HUES64 (cell line): ENCODE data around the gene ITIH5.

Experiments used
- H3K27ac ChIP-seq: 2 replicates; pipeline ENCODE4 v1.7.0; 2013; ENCODE audit warnings: low read depth, low read length, inconsistent platforms
- H3K27me3 ChIP-seq: 2 replicates; pipeline ENCODE4 v1.6.1; 2013; ENCODE audit warnings: mild to moderate bottlenecking, low read length; ENCODE audit not compliant: insufficient read depth
- H3K36me3 ChIP-seq: 2 replicates; pipeline ENCODE4 v1.6.1; 2013; ENCODE audit warnings: mild to moderate bottlenecking, low read length; ENCODE audit not compliant: insufficient read depth
- H3K4me1 ChIP-seq: 2 replicates; pipeline ENCODE4 v1.6.1; 2013; ENCODE audit warnings: mild to moderate bottlenecking, low read length, moderate library complexity; ENCODE audit not compliant: insufficient read depth
- H3K4me3 ChIP-seq: 2 replicates; pipeline ENCODE4 v1.5.1; 2013; ENCODE audit warnings: mild to moderate bottlenecking, low read length, moderate library complexity
- H3K9ac ChIP-seq: 2 replicates; pipeline ENCODE4 v1.6.1; 2013; ENCODE audit warnings: mild to moderate bottlenecking, low read depth, low read length
- H3K9me3 ChIP-seq: 2 replicates; pipeline ENCODE4 v1.6.1; 2013; ENCODE audit warnings: low read depth, low read length; ENCODE audit not compliant: insufficient read depth
- WGBS: fragments of 150-250, 120-280 bp; methylation state at CpG from one replicate; pipeline ENCODE4 v1.1.7; 2013; ENCODE audit warnings: missing lambda C conversion rate; 5-methylcytosine and 5-hydroxymethylcytosine counted together

ITIH5 gene

DNA sequence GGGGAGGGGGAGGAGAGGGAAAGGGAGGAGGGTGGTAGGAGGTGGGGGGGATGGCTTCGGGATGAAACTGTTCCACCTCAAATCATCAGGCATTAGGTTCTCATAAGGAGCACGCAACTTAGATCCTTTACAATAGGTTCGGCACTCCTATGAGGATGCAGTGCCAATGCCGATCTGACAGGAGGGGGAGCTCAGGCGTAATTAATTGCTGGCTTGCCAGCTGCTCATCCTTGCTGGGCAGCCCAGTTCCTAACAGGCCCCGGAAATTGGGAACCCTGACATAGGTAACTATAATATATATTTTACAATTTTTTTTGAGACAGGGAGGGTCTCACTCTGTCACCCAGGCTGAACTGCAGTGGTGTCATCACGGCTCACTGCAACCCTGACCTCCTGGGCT lies 137.1 kb downstream of the ITIH5 start:
- WGBS: 63% methylated on average over 6 of the region's 7 CpGs
- H3K27ac ChIP-seq: no peak overlapping the region
- H3K4me3 ChIP-seq: no peak overlapping the region
- H3K9ac ChIP-seq: no peak overlapping the region
- H3K9me3 ChIP-seq: no peaks in the 10 kb centered on the region
- H3K27me3 ChIP-seq: no peaks in the 10 kb centered on the region
- H3K4me1 ChIP-seq: no peaks in the 10 kb centered on the region
- H3K36me3 ChIP-seq: no peaks in the 10 kb centered on the region

DNA sequence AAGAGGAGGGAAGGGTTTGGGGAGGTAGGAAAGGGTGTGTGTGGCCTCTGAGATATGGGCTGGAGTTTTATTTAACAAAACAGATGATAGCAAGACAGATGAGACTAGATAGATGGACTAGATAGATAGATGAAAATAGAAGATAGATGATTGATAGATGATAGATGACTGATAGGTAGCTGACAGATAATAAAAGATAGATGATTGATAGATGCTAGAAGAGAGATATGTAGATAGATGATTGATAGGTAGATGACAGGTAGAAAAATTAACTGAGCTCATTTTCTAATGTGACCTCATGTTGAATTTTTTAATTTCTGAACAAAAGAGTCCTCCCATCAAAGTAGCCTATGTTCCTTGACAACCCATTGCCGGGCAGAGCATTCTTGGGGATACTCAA lies 139.3 kb downstream of the ITIH5 start:
- Histone ChIP-seq H3K9me3 (no peaks in the 10 kb centered on the region), H3K4me1 (no peaks in the 10 kb centered on the region), H3K27ac (no peak overlapping the region), H3K27me3 (no peaks in the 10 kb centered on the region), H3K4me3 (no peak overlapping the region), H3K36me3 (no peaks in the 10 kb centered on the region), H3K9ac (no peak overlapping the region)
- 88% methylated on average over 1 of the region's 1 CpG for WGBS

GRCh38 chr10:7526017-7526400 lies 140.8 kb downstream of the ITIH5 start:
- H3K36me3 ChIP-seq: no peaks in the 10 kb centered on the region
- H3K27ac ChIP-seq: no peak overlapping the region
- 95% methylated on average over 19 of the region's 19 CpGs for WGBS
- H3K4me3 ChIP-seq: no peak overlapping the region
- H3K9ac ChIP-seq: no peak overlapping the region
- H3K9me3 ChIP-seq: no peaks in the 10 kb centered on the region
- no peaks in the 10 kb centered on the region for H3K27me3 ChIP-seq
- H3K4me1 ChIP-seq: no peaks in the 10 kb centered on the region

GRCh38 chr10:7525314-7526016 lies 141.3 kb downstream of the ITIH5 start:
- H3K9me3 ChIP-seq: no peaks in the 10 kb centered on the region
- no peaks in the 10 kb centered on the region for H3K27me3 ChIP-seq
- no peak overlapping the region for H3K9ac ChIP-seq
- no peak overlapping the region for H3K27ac ChIP-seq
- no peak overlapping the region for H3K4me3 ChIP-seq
- H3K36me3 ChIP-seq: no peaks in the 10 kb centered on the region
- WGBS: 54% methylated on average over 16 of the region's 16 CpGs
- no peaks in the 10 kb centered on the region for H3K4me1 ChIP-seq

GRCh38 chr10:7523656-7524055 lies 143.1 kb downstream of the ITIH5 start:
- WGBS: 91% methylated on average over 4 of the region's 4 CpGs
- H3K36me3 ChIP-seq: no peaks in the 10 kb centered on the region
- no peak overlapping the region for H3K9ac ChIP-seq
- no peaks in the 10 kb centered on the region for H3K4me1 ChIP-seq
- no peak overlapping the region for H3K27ac ChIP-seq
- no peaks in the 10 kb centered on the region for H3K9me3 ChIP-seq
- no peak overlapping the region for H3K4me3 ChIP-seq
- no peaks in the 10 kb centered on the region for H3K27me3 ChIP-seq

GRCh38 chr10:7520507-7521485 lies 146.0 kb downstream of the ITIH5 start:
- no peak overlapping the region for H3K9ac ChIP-seq
- H3K4me1 ChIP-seq: no peaks in the 10 kb centered on the region
- H3K27me3 ChIP-seq: no peaks in the 10 kb centered on the region
- 92% methylated on average over 11 of the region's 11 CpGs for WGBS
- no peaks in the 10 kb centered on the region for H3K9me3 ChIP-seq
- no peak overlapping the region for H3K27ac ChIP-seq
- no peaks in the 10 kb centered on the region for H3K36me3 ChIP-seq
- no peak overlapping the region for H3K4me3 ChIP-seq

DNA sequence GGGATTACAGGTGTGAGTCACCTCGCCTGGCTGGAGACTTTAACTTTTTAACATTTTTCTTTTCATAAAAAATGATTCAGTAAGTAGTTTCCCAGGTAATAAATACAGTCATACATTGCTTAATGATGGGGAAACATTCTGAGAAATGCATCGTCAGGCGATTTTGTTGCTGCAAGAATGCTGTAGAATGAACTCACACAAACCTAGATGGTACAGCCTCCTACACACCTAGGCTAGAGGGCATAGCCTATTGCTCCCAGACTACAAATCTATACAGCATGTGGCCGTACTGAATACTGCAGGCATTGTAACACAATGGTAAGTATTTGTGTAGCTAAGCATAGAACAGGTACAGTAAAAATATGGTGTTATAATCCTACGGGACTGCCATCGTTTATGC lies 147.4 kb downstream of the ITIH5 start:
- no peak overlapping the region for H3K9ac ChIP-seq
- no peak overlapping the region for H3K4me3 ChIP-seq
- H3K36me3 ChIP-seq: no peaks in the 10 kb centered on the region
- no peaks in the 10 kb centered on the region for H3K27me3 ChIP-seq
- no peaks in the 10 kb centered on the region for H3K9me3 ChIP-seq
- H3K4me1 ChIP-seq: 0 out of 2 replicates have a peak, but pooled peaks cover 3% of the 10 kb centered on the region
- 95% methylated on average over 6 of the region's 6 CpGs for WGBS
- no peak overlapping the region for H3K27ac ChIP-seq

DNA sequence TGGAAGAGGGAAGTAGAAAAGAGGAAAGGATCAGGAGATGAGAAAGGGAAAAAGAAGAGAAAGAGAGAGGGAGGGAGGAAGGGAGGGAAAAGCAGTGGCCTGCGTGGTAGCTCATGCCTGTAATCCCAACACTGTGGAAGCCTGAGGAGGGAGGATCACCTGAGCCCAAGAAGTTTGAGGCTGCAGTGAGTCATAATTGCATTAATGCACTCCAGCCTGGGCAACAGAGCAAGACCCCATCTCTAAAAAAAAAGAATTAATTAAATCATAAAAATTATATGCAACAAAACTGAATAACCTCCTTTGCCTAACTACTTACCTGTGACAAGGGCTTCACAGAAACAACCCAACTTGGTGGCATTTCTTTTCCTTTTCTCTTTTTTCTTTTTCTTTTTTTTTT lies 148.1 kb downstream of the ITIH5 start:
- Histone ChIP-seq H3K4me1 (0 out of 2 replicates have a peak, but pooled peaks cover 8% of the 10 kb centered on the region), H3K9ac (no peak overlapping the region), H3K4me3 (no peak overlapping the region), H3K36me3 (no peaks in the 10 kb centered on the region), H3K9me3 (no peaks in the 10 kb centered on the region), H3K27ac (no peak overlapping the region), H3K27me3 (no peaks in the 10 kb centered on the region)
- WGBS: 90% methylated on average over 1 of the region's 1 CpG

DNA sequence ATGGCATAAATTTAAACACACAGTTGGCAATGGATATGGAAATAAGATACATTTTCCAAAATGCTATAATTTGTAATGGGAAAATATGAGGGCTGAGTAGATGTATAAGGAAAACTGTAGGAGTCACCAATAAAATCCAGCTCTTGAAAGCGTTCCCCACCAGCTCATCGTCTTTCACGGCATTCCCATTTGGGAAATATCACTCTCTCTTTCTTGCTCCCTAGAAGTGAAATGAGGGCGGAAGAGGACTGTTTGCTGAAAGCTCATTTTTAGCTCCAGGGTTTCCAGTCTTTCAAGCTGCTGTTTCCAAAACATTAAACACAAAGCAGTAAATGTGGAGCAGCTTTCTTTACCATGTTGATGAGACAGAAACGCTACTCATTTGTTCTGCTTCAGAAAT lies 151.3 kb downstream of the ITIH5 start:
- H3K27me3 ChIP-seq: no peaks in the 10 kb centered on the region
- no peak overlapping the region for H3K9ac ChIP-seq
- no peaks in the 10 kb centered on the region for H3K36me3 ChIP-seq
- 0 out of 2 replicates have a peak, but pooled peaks cover 4% of the 10 kb centered on the region for H3K9me3 ChIP-seq
- H3K4me1 ChIP-seq: peaks cover 11% of the 10 kb centered on the region; the same call in 1 of the 2 replicates
- no peak overlapping the region for H3K27ac ChIP-seq
- H3K4me3 ChIP-seq: no peak overlapping the region
- WGBS: 83% methylated on average over 5 of the region's 5 CpGs

GRCh38 chr10:7513936-7514335 lies 152.8 kb downstream of the ITIH5 start:
- Histone ChIP-seq H3K4me3 (no peak overlapping the region), H3K9ac (no peak overlapping the region), H3K27ac (no peak overlapping the region), H3K4me1 (peaks cover 11% of the 10 kb centered on the region; the same call in 1 of the 2 replicates), H3K9me3 (0 out of 2 replicates have a peak, but pooled peaks cover 4% of the 10 kb centered on the region), H3K36me3 (no peaks in the 10 kb centered on the region), H3K27me3 (no peaks in the 10 kb centered on the region)
- 50% methylated on average over 4 of the region's 4 CpGs for WGBS

DNA sequence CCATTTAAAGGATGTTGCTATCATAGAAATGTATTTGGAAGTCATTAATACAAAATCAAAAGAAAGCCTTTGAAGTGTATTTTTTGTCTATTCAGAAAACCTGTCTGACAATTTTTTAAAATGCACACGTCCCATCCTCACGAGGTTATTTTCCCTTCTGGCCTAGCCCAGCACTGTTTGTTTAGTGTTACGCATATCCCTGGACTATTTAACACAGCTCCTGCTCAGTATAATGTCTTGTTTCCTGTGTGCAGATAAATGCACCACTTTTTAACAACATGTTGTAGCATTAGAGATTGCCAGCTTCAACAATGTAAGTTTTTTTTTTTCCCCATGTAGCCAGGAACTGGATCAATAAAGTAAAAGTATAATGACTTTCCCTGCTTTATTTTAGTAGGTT lies 153.3 kb downstream of the ITIH5 start:
- H3K9me3 ChIP-seq: 0 out of 2 replicates have a peak, but pooled peaks cover 4% of the 10 kb centered on the region
- H3K36me3 ChIP-seq: no peaks in the 10 kb centered on the region
- no peak overlapping the region for H3K9ac ChIP-seq
- H3K4me1 ChIP-seq: peaks cover 11% of the 10 kb centered on the region; the same call in 1 of the 2 replicates
- H3K27me3 ChIP-seq: no peaks in the 10 kb centered on the region
- no peak overlapping the region for H3K27ac ChIP-seq
- H3K4me3 ChIP-seq: no peak overlapping the region
- 97% methylated on average over 3 of the region's 3 CpGs for WGBS
